K562 (cell line): ENCODE data around the gene SLK. TPM values are rescaled to one million over a fixed set of nuclear protein-coding genes. Genes with fewer than 3 reads are reported as not detected.

Experiments
- BHLHE40 ChIP-seq: IDR thresholded peaks from 2 replicates; pipeline ENCODE4 v1.6.1; 2011; ENCODE audit warnings: low read length, improper control_type of control experiment
- BRD9 ChIP-seq: fragments of 450-650 bp; IDR thresholded peaks from 2 replicates; pipeline ENCODE4 v1.6.1; 2018; ENCODE audit warnings: low read depth; ENCODE audit not compliant: partially characterized antibody
- ELF2 ChIP-seq: fragments of 250-450 bp; sonication (Bioruptor Pico); IDR thresholded peaks from 2 replicates; pipeline ENCODE4 v1.5.0; 2021; ENCODE audit warnings: mild to moderate bottlenecking
- ESRRA ChIP-seq: fragments of 450-650 bp; IDR thresholded peaks from 2 replicates; pipeline ENCODE4 v1.6.1; 2014; ENCODE audit warnings: low read depth, mild to moderate bottlenecking, moderate library complexity, borderline replicate concordance
- PCBP2 ChIP-seq: fragments of 200-400 bp; formaldehyde crosslinking; IDR thresholded peaks from 2 replicates; pipeline ENCODE4 v1.6.1; 2018; ENCODE audit warnings: low read length, low read depth, mild to moderate bottlenecking, moderate library complexity; ENCODE audit not compliant: poor library complexity, severe bottlenecking
- RB1 ChIP-seq: fragments of 450-650 bp; IDR thresholded peaks from 2 replicates; pipeline ENCODE4 v1.6.1; 2017; ENCODE audit warnings: low read depth, mild to moderate bottlenecking
- SP2 ChIP-seq: IDR thresholded peaks from 2 replicates; pipeline ENCODE4 v1.6.1; 2011; ENCODE audit warnings: mild to moderate bottlenecking, low read depth, low read length, moderate library complexity; ENCODE audit not compliant: poor library complexity, severe bottlenecking; ENCODE audit errors: extremely low read depth
- TAL1 ChIP-seq: fragments of 450-650 bp; IDR thresholded peaks from 2 replicates; pipeline ENCODE4 v1.6.1; 2016; ENCODE audit warnings: mild to moderate bottlenecking
- ZBTB1 ChIP-seq: sonication (generic); formaldehyde crosslinking; IDR thresholded peaks from 2 replicates; pipeline ENCODE4 v1.8.1; 2023; ENCODE audit warnings: missing genetic modification reagents, low read depth, mild to moderate bottlenecking, borderline replicate concordance
- ZNF316 ChIP-seq: fragments of 450-650 bp; IDR thresholded peaks from 2 replicates; pipeline ENCODE4 v1.6.1; 2016
- ZNF592 ChIP-seq: fragments of 450-650 bp; IDR thresholded peaks from 2 replicates; pipeline ENCODE4 v1.6.1; 2017; ENCODE audit warnings: antibody characterized with exemption, mild to moderate bottlenecking
- ZNF644 ChIP-seq: fragments of 200-800 bp; sonication (Bioruptor generic); IDR thresholded peaks from 2 replicates; pipeline ENCODE4 v1.6.1; 2016; ENCODE audit warnings: low read depth, missing genetic modification characterization, missing compliant biosample characterization
- ZNF668 ChIP-seq: fragments of 250-450 bp; sonication (Bioruptor Pico); IDR thresholded peaks from 2 replicates; pipeline ENCODE4 v1.8.0; 2022; ENCODE audit warnings: mild to moderate bottlenecking, inconsistent platforms
- polyA plus RNA-seq, 8 experiments: library from polyadenylated mRNA; depleted of rRNA in 4 of 8; stranded (reverse) in 5 of 8; unstranded in 3 of 8; fragments of >200 nt; fragmentation: Nextera tagmentation in 2 of 8; fragmentation: Illumina TruSeq in 1 of 8; extraction: Ambion mirVana in 2 of 8; extraction: Trizol in 1 of 8; gene quantifications; 2 replicates each; pipeline versions ENCODE4 v1.2.1 to v1.2.3, GENCODE V29; 2011 to 2014; ENCODE audit warnings: inconsistent platforms in 1 of 8, missing spikeins in 1 of 8
- total RNA-seq, 7 experiments: library from RNA; depleted of rRNA in 6 of 7; stranded (reverse); fragments of >200 nt in 6 of 7; fragmentation: Illumina TruSeq in 2 of 7; extraction: Trizol in 2 of 7; gene quantifications; 2 replicates each; pipeline versions ENCODE4 v1.2.1 to v1.2.3, GENCODE V29; 2011 to 2021; ENCODE audit warnings: low replicate concordance in 1 of 7
- TF ChIP-seq, protein P1 (sequence below): sonication (generic); formaldehyde crosslinking; IDR thresholded peaks from 2 replicates; pipeline ENCODE4 v1.8.1; 2023; ENCODE audit warnings: missing genetic modification reagents, mild to moderate bottlenecking, borderline replicate concordance

Gene SLK
- total and polyA plus RNA-seq, 9 of the 15 experiments (the other 6 are each of a cell fraction or from before 2014, with no cell fraction given) = 8.2 to 40.0 (median 23.4) TPM

DNA sequence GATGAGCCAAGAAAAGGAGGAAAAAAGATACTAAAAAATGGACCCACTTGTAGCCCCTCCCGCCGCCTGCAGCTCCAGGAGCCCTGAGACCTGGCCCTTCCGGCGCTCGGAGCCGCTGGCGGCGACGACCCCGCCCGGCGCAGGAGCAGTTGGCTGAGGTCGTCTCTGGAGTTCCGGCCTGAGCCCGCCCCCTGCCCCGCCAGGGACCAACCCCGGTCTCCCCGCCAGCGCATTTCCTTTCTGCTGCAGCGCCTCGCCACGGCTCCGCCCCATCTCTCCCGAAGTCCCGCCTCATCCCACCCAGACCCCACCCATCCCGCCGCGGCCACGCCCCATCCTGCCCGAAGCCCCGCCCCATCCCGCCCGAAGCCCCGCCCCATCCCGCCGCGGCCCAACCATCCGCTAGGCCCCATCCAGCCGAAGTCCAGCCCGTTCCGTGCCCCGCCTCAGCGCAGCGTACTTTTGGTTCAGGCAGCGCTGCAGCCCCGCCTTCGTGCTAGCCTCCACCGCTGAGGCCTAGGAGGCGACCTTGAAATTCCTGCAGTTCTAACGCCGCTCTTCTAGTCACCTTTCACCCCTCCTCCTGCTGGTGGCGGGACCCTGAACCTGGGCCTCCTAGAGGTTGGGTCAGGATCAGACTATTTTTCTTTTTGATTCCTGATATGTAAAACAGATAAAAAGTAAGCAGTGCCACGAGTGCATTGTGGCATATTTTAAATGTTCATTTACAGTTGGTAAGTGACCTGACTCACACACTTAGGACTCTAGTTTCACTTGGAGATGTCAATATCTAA is 48.7 kb upstream of the SLK start, which contains the start of gene STN1 (continued):
- TF ChIP-seq, protein P1, sequence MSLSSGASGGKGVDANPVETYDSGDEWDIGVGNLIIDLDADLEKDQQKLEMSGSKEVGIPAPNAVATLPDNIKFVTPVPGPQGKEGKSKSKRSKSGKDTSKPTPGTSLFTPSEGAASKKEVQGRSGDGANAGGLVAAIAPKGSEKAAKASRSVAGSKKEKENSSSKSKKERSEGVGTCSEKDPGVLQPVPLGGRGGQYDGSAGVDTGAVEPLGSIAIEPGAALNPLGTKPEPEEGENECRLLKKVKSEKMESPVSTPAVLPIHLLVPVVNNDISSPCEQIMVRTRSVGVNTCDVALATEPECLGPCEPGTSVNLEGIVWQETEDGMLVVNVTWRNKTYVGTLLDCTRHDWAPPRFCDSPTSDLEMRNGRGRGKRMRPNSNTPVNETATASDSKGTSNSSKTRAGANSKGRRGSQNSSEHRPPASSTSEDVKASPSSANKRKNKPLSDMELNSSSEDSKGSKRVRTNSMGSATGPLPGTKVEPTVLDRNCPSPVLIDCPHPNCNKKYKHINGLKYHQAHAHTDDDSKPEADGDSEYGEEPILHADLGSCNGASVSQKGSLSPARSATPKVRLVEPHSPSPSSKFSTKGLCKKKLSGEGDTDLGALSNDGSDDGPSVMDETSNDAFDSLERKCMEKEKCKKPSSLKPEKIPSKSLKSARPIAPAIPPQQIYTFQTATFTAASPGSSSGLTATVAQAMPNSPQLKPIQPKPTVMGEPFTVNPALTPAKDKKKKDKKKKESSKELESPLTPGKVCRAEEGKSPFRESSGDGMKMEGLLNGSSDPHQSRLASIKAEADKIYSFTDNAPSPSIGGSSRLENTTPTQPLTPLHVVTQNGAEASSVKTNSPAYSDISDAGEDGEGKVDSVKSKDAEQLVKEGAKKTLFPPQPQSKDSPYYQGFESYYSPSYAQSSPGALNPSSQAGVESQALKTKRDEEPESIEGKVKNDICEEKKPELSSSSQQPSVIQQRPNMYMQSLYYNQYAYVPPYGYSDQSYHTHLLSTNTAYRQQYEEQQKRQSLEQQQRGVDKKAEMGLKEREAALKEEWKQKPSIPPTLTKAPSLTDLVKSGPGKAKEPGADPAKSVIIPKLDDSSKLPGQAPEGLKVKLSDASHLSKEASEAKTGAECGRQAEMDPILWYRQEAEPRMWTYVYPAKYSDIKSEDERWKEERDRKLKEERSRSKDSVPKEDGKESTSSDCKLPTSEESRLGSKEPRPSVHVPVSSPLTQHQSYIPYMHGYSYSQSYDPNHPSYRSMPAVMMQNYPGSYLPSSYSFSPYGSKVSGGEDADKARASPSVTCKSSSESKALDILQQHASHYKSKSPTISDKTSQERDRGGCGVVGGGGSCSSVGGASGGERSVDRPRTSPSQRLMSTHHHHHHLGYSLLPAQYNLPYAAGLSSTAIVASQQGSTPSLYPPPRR = no peak
- peak; percentile 85 for TF ChIP-seq ZNF592
- TF ChIP-seq ZNF668 (CRISPR knock-in tag) = no peak
- TF ChIP-seq RB1 = no peak; the same call in 1 of the 2 replicates
- TF ChIP-seq PCBP2 = no peak
- TF ChIP-seq ELF2 (CRISPR knock-in tag) = 0 out of 2 replicates have a peak, but pooled peaks have one; percentile 24
- no peak for TF ChIP-seq SP2
- TF ChIP-seq ZNF316 = no peak
- TF ChIP-seq ESRRA = peak; percentile 93
- 0 out of 2 replicates have a peak, but pooled peaks have one; percentile 4 for TF ChIP-seq BHLHE40
- no peak for TF ChIP-seq ZBTB1 (CRISPR knock-in tag)
- no peak for TF ChIP-seq ZNF644 (tag)
- peak; percentile 35 for TF ChIP-seq BRD9
- no peak for TF ChIP-seq TAL1
